Right renal cortex interstitium (tissue), 3 donors: Measurements from ENCODE around the gene DHPS. TPM values are rescaled to one million over a fixed set of nuclear protein-coding genes. Genes with fewer than 3 reads are reported as not detected.
"Not testable (repeated sequence)": the region's sequence is repeated elsewhere in the genome, so short reads cannot be mapped to it uniquely, and the experiment has no call there.

Experiments used
- DNase-seq, 3 donors: peaks; one replicate each; pipeline ENCODE4 v3.0.0-alpha.2; 2013; ENCODE audit warnings: low read depth in 3 of 3, low spot score in 2 of 3
- polyA plus RNA-seq, 3 donors: library from polyadenylated mRNA; unstranded; fragments of 120-200 nt; gene quantifications; one replicate each; pipeline ENCODE4 v1.2.1, GENCODE V29; 2013; ENCODE audit not compliant: insufficient read length in 3 of 3

DHPS gene
- polyA plus RNA-seq, 3 donors, result 72.8 to 76.2 (median 72.9) TPM

DNA sequence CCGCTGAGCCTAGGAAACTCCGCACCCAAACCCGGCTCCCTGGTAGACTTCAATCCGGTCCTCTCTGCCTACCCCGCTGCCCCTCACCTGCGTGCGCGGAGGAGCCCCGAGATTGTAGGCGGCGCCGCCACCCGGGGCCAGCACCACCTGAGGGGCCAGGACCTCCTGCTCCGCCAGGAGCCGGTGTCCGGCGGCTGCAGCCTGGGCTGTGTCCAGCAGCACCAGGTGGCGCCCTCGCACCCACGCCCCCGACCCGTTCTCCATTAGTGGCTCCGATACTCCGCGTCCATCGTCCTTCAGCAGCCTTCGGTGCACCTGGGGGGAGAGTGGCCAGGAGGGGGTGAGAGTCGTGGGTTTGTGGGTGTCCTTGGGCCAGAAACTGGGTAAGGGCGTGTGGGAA lies 33.6 kb downstream of the DHPS start:
- DNase-seq, result no peak

DNA sequence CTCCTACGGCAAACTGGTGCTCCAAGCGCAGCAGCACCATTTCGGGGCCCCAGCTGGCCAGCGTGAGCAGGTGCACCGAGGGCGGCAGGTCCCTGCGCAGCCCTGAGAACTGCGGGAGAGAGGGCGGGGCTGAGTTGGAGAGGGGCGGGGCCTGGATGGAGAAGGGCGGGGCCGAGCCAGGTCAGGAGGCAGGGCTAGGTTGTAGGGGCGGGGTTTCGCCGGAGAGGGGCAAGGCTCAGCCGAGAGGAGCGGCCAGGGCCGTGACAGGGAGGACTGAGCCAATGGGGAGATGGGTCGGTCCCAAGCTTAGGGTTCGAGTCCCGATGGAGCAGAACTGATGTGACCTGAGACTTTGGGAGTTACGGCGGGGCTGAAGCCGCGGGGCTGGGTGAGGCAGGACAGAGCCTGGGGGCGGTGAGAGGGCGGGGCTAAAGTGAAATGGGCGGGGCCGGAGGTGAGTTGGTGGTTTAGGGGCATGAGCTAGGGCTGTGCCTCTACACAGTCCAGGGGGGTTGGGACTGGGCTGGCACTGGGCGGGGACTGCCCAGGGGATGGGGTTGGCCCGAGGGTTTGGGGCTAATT lies 34.1 kb downstream of the DHPS start:
- DNase-seq, result no peak

DNA sequence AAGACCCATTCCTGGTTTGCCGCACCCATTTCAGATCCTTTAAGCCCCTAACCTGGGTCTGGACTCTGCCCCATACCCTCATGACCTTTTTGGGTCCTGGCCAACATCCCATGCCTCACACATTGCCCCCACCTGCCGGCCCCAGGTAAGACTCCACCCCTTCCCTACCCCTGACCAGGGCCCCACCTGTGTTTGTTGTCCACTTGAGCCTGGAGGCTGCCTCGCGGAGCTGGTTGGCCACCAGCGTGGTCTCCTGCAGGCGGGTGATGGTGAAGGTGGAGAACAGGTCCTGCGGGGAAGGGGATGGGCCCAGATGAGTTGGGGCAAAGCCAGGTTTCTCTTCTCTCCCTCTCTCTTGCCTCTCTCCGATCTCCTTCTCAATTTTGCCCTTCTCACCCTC lies 34.6 kb downstream of the DHPS start:
- DNase-seq, result no peak

DNA sequence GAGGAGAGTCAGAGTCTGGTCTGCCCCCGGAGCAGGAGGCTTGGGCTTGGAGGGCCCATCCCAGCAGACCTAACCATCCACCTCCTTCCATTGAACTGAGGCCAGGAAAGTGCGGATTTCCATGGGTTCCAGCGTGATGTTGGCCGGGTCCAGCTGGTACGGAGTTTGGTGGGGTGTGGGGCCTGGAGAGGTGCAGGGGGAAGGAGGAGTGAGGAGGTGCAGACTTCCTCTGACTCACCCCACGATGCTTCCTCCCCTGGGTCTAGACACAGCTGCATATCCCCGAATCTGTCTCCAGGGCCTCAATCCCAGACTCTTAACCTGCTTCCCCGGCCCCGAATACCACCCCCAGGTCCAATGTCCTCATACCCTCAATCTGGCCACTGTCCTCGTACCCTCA lies 35.1 kb downstream of the DHPS start:
- no peak for DNase-seq

DNA sequence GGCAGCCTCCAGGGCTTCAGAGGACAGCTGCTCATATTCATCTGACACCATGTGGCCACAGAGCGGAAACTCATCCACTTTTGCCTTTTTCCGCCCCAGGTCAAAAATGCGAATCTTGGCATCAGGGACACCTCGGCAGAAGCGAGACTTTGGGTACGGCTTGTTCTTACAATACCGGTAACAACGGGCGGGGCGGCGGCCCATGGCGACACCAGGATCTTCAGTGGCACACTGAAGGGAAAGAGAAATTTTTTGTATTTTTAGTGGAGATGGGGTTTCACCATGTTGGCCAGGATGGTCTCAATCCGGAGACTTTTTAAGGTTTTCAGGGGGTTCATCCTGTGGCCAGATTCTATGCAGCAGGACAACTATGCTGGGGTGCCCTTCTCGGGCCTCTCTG lies 38.0 kb downstream of the DHPS start:
- DNase-seq, result not testable (repeated sequence)

DNA sequence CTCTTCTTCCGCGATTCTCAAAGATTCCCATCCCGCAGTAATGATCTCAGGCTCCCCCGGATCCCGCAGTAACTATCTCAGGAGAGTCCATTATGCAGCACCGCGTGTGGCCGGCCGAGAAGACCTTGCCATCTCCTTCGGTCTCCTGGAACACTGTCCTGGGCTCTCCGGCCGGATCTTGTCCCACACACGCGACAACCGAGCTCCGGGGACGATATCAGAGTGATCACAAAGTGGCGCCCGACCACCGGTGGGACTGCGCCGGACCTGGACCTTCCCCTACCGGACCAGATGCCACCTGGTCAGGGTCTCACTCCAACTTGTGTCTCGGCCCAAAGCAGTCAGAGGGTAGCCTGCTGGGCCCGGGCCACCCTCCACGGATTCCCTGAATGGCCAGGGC lies 39.2 kb downstream of the DHPS start:
- no peak for DNase-seq

DNA sequence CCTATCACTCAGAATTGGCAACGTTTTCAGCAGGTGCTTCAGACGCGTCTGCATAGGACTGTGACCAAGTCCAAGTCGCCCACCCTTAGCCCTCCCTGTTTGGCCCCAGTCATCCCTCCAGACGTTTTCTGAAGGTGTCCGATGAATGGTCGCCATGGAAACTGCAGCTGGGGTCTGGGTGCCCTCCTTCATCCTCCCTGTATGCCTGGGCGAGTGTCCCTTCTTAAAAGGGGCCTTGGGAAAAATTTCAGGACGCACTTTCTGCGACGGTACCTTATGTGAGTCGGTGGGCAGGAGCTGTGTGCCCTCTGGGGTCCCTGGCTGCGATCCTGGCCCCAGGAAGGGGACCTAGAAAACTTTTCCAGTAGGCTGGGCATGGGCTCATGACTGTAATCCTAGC lies 40.2 kb downstream of the DHPS start:
- DNase-seq, result no peak

DNA sequence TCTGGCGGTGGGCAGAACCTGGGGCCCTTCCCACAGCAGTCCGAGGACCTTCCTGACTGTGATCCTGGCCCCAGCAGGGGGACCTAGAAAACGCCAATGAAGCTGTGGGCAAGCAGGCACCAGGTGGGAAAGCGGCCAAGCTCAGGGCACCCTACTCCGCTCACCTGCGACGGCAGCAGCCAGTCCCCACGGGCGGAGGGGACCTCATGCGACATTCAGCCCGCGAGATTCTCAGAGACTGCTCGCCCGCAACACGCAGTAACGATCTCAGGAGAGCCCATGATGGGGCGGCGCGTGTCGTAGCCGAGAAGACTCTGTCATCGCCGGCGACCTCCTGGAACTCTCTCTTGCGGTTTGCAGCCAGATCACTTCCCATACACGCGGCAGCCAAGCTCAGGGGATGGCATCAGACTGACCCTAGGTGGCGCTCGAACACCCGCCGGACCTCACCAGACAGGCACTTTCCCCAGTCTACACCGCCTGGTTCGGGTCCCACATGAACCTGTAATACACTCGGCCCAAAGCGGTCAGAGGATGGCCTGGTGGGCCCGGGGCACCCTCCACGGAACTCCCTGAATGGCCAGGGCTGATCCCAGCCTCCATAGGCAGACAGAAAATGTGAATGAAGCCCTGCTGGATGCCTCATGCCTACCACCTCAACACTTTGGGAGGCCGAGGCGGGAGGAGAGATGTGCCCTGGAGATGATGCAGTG lies 41.6 kb downstream of the DHPS start:
- DNase-seq, result peak in 2 of 3 donors; percentile 48 to 59

DNA sequence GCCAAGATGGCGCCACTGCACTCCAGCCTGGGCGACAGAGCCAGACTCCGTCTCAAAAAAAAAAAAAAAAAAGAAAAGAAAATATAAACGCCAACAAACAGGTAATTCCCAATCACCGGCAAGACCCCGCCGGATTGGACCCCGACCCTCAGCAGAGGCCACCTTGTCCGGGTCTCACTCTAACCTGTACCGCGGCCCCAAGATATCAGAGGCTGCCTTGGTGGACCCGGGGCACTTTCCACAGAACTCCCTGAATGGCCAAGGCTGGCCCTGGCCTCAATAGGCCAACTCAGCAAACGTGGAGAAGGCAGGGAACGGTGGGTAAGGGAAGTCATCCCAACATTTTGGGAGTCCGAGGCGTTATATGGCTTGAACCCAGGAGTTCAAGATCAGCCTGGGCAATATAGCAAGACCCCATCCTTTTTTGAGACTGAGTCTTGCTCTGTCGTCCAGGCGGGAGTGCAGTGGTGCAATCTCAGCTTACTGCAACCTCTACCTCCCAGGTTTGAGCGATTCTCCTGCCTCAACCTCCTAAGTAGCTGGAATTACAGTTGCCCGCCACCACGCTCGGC lies 43.0 kb downstream of the DHPS start:
- DNase-seq, result no peak

DNA sequence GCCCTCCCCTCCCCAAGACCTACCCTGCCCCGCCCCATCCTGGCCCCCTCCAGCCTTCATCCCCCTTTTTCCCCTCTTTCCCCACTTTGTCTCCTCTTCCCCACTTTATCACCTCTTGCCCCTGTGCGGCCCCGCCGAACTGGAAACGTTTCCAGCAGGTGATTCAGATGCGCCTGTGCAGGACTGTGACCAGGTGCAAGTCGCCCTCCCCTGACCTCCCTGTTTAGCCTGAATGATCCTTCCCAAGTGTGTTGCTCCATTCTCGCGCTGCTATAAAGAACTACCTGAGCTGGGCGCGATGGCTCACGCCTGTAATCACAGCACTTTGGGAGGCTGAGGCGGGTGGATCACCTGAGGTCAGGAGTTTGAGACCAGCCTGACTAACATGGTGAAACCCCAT lies 45.0 kb downstream of the DHPS start:
- no peak for DNase-seq

DNA sequence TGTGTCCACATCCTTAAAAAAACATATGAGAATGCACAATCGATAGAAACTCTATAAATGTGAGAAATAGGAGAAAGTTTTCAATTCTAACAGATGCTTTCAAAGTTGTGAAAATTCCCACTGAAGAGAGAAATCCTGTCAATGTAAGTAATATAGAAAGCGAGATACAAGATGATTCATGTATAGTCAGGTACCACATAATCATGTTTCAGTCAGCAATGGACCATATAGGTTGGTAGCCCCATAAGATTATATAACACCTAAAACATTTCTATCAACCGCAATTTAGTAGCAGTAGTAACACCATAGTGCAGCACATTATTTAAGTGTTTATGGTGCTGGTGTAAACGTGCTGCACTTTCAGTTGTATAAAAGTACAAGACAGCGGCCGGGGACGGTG lies 52.5 kb downstream of the DHPS start:
- DNase-seq, result no peak

DNA sequence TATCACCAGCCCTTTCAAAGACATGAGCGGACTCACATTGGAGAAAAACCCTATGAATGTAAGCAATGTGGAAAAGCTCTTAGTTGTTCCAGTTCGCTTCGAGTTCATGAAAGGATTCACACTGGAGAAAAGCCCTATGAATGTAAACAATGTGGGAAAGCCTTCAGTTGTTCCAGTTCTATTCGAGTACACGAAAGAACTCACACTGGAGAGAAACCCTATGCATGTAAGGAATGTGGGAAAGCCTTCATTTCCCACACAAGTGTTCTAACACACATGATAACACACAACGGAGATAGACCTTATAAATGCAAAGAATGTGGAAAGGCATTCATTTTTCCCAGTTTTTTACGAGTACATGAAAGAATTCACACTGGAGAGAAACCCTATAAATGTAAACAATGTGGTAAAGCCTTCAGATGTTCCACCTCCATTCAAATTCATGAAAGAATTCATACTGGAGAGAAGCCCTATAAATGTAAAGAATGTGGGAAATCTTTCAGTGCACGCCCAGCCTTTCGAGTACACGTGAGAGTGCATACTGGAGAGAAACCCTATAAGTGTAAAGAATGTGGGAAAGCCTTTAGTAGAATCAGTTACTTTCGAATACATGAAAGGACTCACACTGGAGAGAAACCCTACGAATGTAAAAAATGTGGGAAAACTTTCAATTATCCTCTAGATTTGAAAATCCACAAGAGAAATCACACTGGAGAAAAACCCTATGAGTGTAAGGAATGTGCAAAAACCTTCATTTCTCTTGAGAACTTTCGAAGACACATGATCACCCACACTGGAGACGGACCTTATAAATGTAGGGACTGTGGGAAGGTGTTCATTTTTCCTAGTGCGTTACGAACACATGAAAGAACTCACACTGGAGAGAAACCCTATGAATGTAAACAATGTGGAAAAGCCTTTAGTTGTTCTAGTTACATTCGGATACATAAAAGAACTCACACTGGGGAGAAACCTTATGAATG lies 53.3 kb downstream of the DHPS start:
- no peak for DNase-seq

DNA sequence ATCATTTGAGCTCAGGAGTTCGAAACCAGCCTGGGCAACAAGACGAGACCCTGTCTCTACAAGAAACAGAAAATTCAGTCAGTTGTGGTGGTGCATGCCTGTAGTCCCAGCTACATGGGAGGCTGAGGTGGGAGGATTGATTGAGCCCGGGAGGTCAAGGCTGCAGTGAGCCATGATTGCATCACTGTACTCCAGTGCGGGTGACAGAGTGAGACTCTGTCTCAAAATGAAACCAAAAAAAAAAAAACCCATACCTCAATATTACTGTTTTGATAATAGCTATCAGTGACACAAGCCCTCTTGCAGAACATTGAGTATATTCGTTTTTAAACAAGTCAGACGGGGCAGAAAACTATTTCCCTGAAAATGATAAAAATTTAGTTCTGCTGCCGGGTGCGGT lies 54.7 kb downstream of the DHPS start:
- DNase-seq, result no peak

Other genes starting within 250 kb of the DHPS start
- gene ZNF443, start 240.9 kb downstream of the DHPS start, polyA plus RNA-seq, result 10 to 100 TPM; 11.1 to 12.8 (median 11.3) TPM
- gene ZNF709, start 197.1 kb downstream of the DHPS start, polyA plus RNA-seq, result 1 to 10 TPM; 8.2 to 9.2 (median 8.6) TPM
- 10 to 100 TPM; 13.8 to 15.4 (median 14.3) TPM for gene ZNF564, start 130.4 kb downstream of the DHPS start, polyA plus RNA-seq
- gene ZNF490, start 71.1 kb downstream of the DHPS start, polyA plus RNA-seq, result 1 to 10 TPM; 3.3 to 5.3 (median 4.7) TPM
- gene ZNF791, start 71.0 kb downstream of the DHPS start, polyA plus RNA-seq, result 10 to 100 TPM; 21.3 to 25.4 (median 23.2) TPM
- 10 to 100 TPM; 23.6 to 26.0 (median 24.1) TPM for gene MAN2B1, start 15.1 kb downstream of the DHPS start, polyA plus RNA-seq
- 10 to 100 TPM; 11.9 to 14.5 (median 13.7) TPM for gene WDR83, start 15.1 kb downstream of the DHPS start, polyA plus RNA-seq
- gene GNG14, start 6.1 kb upstream of the DHPS start, polyA plus RNA-seq, result not detected
- 10 to 100 TPM; 12.0 to 14.3 (median 12.6) TPM for gene FBXW9, start 14.8 kb upstream of the DHPS start, polyA plus RNA-seq
- gene TNPO2, start 42.1 kb upstream of the DHPS start, polyA plus RNA-seq, result 10 to 100 TPM; 62.2 to 66.0 (median 62.9) TPM
- 100 to 1,000 TPM; 125 to 160 (median 151) TPM for gene TRIR, start 52.8 kb upstream of the DHPS start, polyA plus RNA-seq
- gene GET3, start 55.6 kb upstream of the DHPS start, polyA plus RNA-seq, result 10 to 100 TPM; 83.8 to 97.1 (median 89.2) TPM
- under 1 TPM in 2 of 3 donors, not detected in 1; 0.07 to 0.08 TPM for gene BEST2, start 69.9 kb upstream of the DHPS start, polyA plus RNA-seq
- gene HOOK2, start 93.7 kb upstream of the DHPS start, polyA plus RNA-seq, result 10 to 100 TPM; 34.5 to 47.7 (median 42.4) TPM
- 10 to 100 TPM; 21.4 to 47.8 (median 32.9) TPM for gene JUNB, start 109.6 kb upstream of the DHPS start, polyA plus RNA-seq
- 100 to 1,000 TPM; 286 to 323 (median 296) TPM for gene PRDX2, start 119.9 kb upstream of the DHPS start, polyA plus RNA-seq
- 1 to 10 TPM; 1.7 to 7.5 (median 5.9) TPM for gene THSD8, start 120.2 kb upstream of the DHPS start, polyA plus RNA-seq
- 10 to 100 TPM; 31.6 to 35.6 (median 34.9) TPM for gene RNASEH2A, start 124.7 kb upstream of the DHPS start, polyA plus RNA-seq
- not detected for gene RTBDN, start 152.7 kb upstream of the DHPS start, polyA plus RNA-seq
- under 1 TPM; 0.80 to 0.99 (median 0.89) TPM for gene MAST1, start 156.6 kb upstream of the DHPS start, polyA plus RNA-seq
- 10 to 100 TPM; 10.1 to 15.0 (median 11.6) TPM for gene DNASE2, start 199.6 kb upstream of the DHPS start, polyA plus RNA-seq
- gene KLF1, start 205.3 kb upstream of the DHPS start, polyA plus RNA-seq, result under 1 TPM; 0.39 to 0.44 (median 0.40) TPM
- gene GCDH, start 209.3 kb upstream of the DHPS start, polyA plus RNA-seq, result 10 to 100 TPM; 24.0 to 30.4 (median 27.6) TPM
- 1 to 10 TPM; 1.7 to 3.6 (median 2.7) TPM for gene SYCE2, start 237.4 kb upstream of the DHPS start, polyA plus RNA-seq